ENCODE results near the gene GLDC. TPM values are rescaled to one million over a fixed set of nuclear protein-coding genes. Genes with fewer than 3 reads are reported as not detected.
"Not testable (repeated sequence)": the region's sequence is repeated elsewhere in the genome, so short reads cannot be mapped to it uniquely, and the experiment has no call there.

Gene GLDC
- total and polyA plus RNA-seq, 9 donors, result 0.27 to 2.1 (median 0.64) TPM

GRCh38 chr9:6557883-6558616 is 87.5 kb downstream of the GLDC start:
- H3K4me3 ChIP-seq (ENCODE audit: low read length), result no peak overlapping the region
- H3K4me1 ChIP-seq (ENCODE audit: control insufficient read depth, insufficient read depth, low read length), result peaks cover 6% of the 10 kb centered on the region
- no peak for DNase-seq
- H3K36me3 ChIP-seq (ENCODE audit: control insufficient read depth, insufficient read depth, low read length), result no peaks in the 10 kb centered on the region
- 77% methylated on average over 2 of the region's 9 CpGs for WGBS (ENCODE audit: insufficient coverage)
- H3K27ac ChIP-seq (ENCODE audit: low read length), result no peak overlapping the region
- no peaks in the 10 kb centered on the region for H3K27me3 ChIP-seq (ENCODE audit: control insufficient read depth, insufficient read depth, low read length)
- no peaks in the 10 kb centered on the region for H3K9me3 ChIP-seq (replicated peaks; ENCODE audit: control insufficient read depth, low read depth, low read length)

- no CpG with 5 or more reads among the region's 1 CpG for WGBS (ENCODE audit: insufficient coverage)
- Histone ChIP-seq H3K9me3 (replicated peaks; ENCODE audit: control insufficient read depth, low read depth, low read length) (no peaks in the 10 kb centered on the region), H3K36me3 (ENCODE audit: control insufficient read depth, insufficient read depth, low read length) (no peaks in the 10 kb centered on the region), H3K4me3 (ENCODE audit: low read length) (no peak overlapping the region), H3K27ac (ENCODE audit: low read length) (peak overlapping the region; percentile 42), H3K4me1 (ENCODE audit: control insufficient read depth, insufficient read depth, low read length) (peaks cover 21% of the 10 kb centered on the region), H3K27me3 (ENCODE audit: control insufficient read depth, insufficient read depth, low read length) (no peaks in the 10 kb centered on the region)
- DNase-seq, result peak; percentile 83
These were observed 91.7 kb downstream of the GLDC start for GRCh38 chr9:6553866-6554265.

DNA sequence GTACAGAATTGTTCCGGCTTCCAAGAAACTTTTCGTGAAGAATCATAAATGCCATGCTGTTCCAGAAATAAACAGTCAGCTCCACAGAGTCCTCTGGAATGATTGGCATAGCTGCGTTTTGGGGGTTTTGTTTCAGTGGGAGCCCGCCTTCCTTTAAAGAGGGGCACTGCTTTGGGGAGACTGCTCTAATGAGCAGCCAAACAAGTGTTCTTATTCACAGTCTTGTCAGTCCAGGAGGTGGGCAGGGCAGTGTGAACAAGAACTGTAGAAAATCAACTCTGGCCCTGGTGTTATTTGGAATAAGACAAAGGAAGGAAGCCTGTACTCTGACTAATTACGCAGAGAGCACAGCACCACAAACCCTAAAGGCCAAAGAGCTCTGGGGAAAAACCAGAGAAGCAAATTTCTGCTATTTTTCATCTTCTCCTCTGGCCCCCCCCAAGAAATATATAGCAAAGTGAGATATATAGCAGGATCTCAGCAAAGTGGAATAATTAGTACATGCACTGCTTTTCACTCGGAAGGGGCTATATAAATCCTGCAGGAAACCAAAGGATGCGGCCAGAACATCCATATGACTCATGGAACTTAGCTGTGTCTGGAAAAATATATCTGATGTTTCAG is 92.9 kb downstream of the GLDC start:
- 38% methylated on average over 4 of the region's 7 CpGs for WGBS (ENCODE audit: insufficient coverage)

GRCh38 chr9:6552033-6552432 is 93.5 kb downstream of the GLDC start:
- Histone ChIP-seq H3K4me1 (ENCODE audit: control insufficient read depth, insufficient read depth, low read length) (peaks cover 21% of the 10 kb centered on the region), H3K27ac (ENCODE audit: low read length) (peak overlapping the region; percentile 8), H3K27me3 (ENCODE audit: control insufficient read depth, insufficient read depth, low read length) (no peaks in the 10 kb centered on the region), H3K4me3 (ENCODE audit: low read length) (no peak overlapping the region), H3K9me3 (replicated peaks; ENCODE audit: control insufficient read depth, low read depth, low read length) (no peaks in the 10 kb centered on the region), H3K36me3 (ENCODE audit: control insufficient read depth, insufficient read depth, low read length) (no peaks in the 10 kb centered on the region)
- DNase-seq, result peak; percentile 57
- 30% methylated on average over 3 of the region's 3 CpGs for WGBS (ENCODE audit: insufficient coverage)

More for the DNA sequence above, 92.9 kb downstream of the GLDC start:
- peaks cover 21% of the 10 kb centered on the region for H3K4me1 ChIP-seq (ENCODE audit: control insufficient read depth, insufficient read depth, low read length)
- peak overlapping the region; percentile 8 for H3K27ac ChIP-seq (ENCODE audit: low read length)
- H3K9me3 ChIP-seq (replicated peaks; ENCODE audit: control insufficient read depth, low read depth, low read length), result no peaks in the 10 kb centered on the region
- peak; percentile 72 for DNase-seq
- no peaks in the 10 kb centered on the region for H3K27me3 ChIP-seq (ENCODE audit: control insufficient read depth, insufficient read depth, low read length)
- no peaks in the 10 kb centered on the region for H3K36me3 ChIP-seq (ENCODE audit: control insufficient read depth, insufficient read depth, low read length)
- H3K4me3 ChIP-seq (ENCODE audit: low read length), result no peak overlapping the region

DNA sequence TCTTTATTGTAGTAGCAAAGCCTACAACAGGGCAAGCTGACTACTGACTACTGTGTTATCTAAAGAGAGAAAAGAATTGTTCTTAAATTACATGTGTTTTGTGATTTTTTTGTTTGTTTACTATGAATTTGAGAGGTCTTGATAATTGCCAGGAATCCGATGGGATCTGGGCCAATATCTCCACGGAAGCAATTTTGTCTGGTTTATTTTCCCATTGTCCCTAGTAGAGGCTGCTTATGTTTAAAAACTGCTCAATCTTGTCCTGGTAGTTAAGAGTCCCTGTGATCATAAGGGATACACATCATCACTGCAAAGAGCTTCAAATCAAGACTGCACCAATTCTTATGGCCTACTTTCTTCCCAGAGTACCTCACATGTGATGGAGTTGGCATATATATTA is 94.4 kb downstream of the GLDC start:
- no peak for DNase-seq
- H3K4me3 ChIP-seq (ENCODE audit: low read length), result no peak overlapping the region
- no peaks in the 10 kb centered on the region for H3K36me3 ChIP-seq (ENCODE audit: control insufficient read depth, insufficient read depth, low read length)
- no peaks in the 10 kb centered on the region for H3K9me3 ChIP-seq (replicated peaks; ENCODE audit: control insufficient read depth, low read depth, low read length)
- WGBS (ENCODE audit: insufficient coverage), result 28% methylated on average over 2 of the region's 2 CpGs
- H3K27me3 ChIP-seq (ENCODE audit: control insufficient read depth, insufficient read depth, low read length), result no peaks in the 10 kb centered on the region
- no peak overlapping the region for H3K27ac ChIP-seq (ENCODE audit: low read length)
- H3K4me1 ChIP-seq (ENCODE audit: control insufficient read depth, insufficient read depth, low read length), result peaks cover 21% of the 10 kb centered on the region

- no peaks in the 10 kb centered on the region for H3K27me3 ChIP-seq (ENCODE audit: control insufficient read depth, insufficient read depth, low read length)
- H3K27ac ChIP-seq (ENCODE audit: low read length), result no peak overlapping the region
- no peaks in the 10 kb centered on the region for H3K36me3 ChIP-seq (ENCODE audit: control insufficient read depth, insufficient read depth, low read length)
- H3K4me3 ChIP-seq (ENCODE audit: low read length), result no peak overlapping the region
- H3K9me3 ChIP-seq (replicated peaks; ENCODE audit: control insufficient read depth, low read depth, low read length), result no peaks in the 10 kb centered on the region
- 33% methylated on average over 2 of the region's 8 CpGs for WGBS (ENCODE audit: insufficient coverage)
- peaks cover 21% of the 10 kb centered on the region for H3K4me1 ChIP-seq (ENCODE audit: control insufficient read depth, insufficient read depth, low read length)
- DNase-seq, result no peak
These were observed 96.3 kb downstream of the GLDC start for GRCh38 chr9:6549106-6549800.

- DNase-seq, result no peak
- Histone ChIP-seq H3K27me3 (ENCODE audit: control insufficient read depth, insufficient read depth, low read length) (no peaks in the 10 kb centered on the region), H3K9me3 (replicated peaks; ENCODE audit: control insufficient read depth, low read depth, low read length) (no peaks in the 10 kb centered on the region), H3K4me1 (ENCODE audit: control insufficient read depth, insufficient read depth, low read length) (no peaks in the 10 kb centered on the region), H3K36me3 (ENCODE audit: control insufficient read depth, insufficient read depth, low read length) (no peaks in the 10 kb centered on the region), H3K27ac (ENCODE audit: low read length) (no peak overlapping the region), H3K4me3 (ENCODE audit: low read length) (no peak overlapping the region)
- 100% methylated on average over 1 of the region's 8 CpGs for WGBS (ENCODE audit: insufficient coverage)
These were observed 100.4 kb downstream of the GLDC start for GRCh38 chr9:6545017-6545691.

GRCh38 chr9:6543204-6543603 is 102.3 kb downstream of the GLDC start:
- WGBS (ENCODE audit: insufficient coverage), result 43% methylated on average over 3 of the region's 6 CpGs
- no peak for DNase-seq
- Histone ChIP-seq H3K27me3 (ENCODE audit: control insufficient read depth, insufficient read depth, low read length) (no peaks in the 10 kb centered on the region), H3K36me3 (ENCODE audit: control insufficient read depth, insufficient read depth, low read length) (no peaks in the 10 kb centered on the region), H3K4me3 (ENCODE audit: low read length) (no peak overlapping the region), H3K9me3 (replicated peaks; ENCODE audit: control insufficient read depth, low read depth, low read length) (no peaks in the 10 kb centered on the region), H3K27ac (ENCODE audit: low read length) (no peak overlapping the region), H3K4me1 (ENCODE audit: control insufficient read depth, insufficient read depth, low read length) (no peaks in the 10 kb centered on the region)

DNA sequence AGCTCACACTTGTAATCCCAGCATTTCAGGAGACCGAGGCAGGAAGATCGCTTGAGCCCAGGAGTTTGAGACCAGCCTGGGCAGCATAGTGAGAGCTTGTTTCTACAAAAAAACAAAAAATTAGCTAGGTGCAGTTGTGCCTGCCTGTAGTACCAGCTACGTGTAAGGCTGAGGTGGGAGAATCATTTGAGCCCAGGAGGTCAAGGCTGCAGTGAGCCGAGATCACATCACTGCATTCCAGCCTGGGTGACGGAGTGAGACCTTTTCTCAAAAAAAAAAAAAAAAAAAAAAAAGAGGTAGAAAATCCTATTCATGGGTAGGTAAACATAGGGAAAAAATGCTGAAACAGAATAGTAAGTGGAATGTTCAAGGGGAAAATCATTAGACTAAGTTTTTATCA is 102.9 kb downstream of the GLDC start:
- H3K9me3 ChIP-seq (replicated peaks; ENCODE audit: control insufficient read depth, low read depth, low read length); DNase-seq; H3K27me3 ChIP-seq (ENCODE audit: control insufficient read depth, insufficient read depth, low read length); H3K4me1 ChIP-seq (ENCODE audit: control insufficient read depth, insufficient read depth, low read length); H3K27ac ChIP-seq (ENCODE audit: low read length); H3K36me3 ChIP-seq (ENCODE audit: control insufficient read depth, insufficient read depth, low read length); H3K4me3 ChIP-seq (ENCODE audit: low read length): not testable (repeated sequence)
- 80% methylated on average over 2 of the region's 5 CpGs for WGBS (ENCODE audit: insufficient coverage)

- Histone ChIP-seq H3K27me3 (ENCODE audit: control insufficient read depth, insufficient read depth, low read length) (no peaks in the 10 kb centered on the region), H3K4me3 (ENCODE audit: low read length) (no peak overlapping the region), H3K9me3 (replicated peaks; ENCODE audit: control insufficient read depth, low read depth, low read length) (no peaks in the 10 kb centered on the region), H3K4me1 (ENCODE audit: control insufficient read depth, insufficient read depth, low read length) (no peaks in the 10 kb centered on the region), H3K36me3 (ENCODE audit: control insufficient read depth, insufficient read depth, low read length) (no peaks in the 10 kb centered on the region), H3K27ac (ENCODE audit: low read length) (no peak overlapping the region)
- no CpG with 5 or more reads among the region's 3 CpGs for WGBS (ENCODE audit: insufficient coverage)
- DNase-seq, result peak; percentile 68
These were observed 106.9 kb downstream of the GLDC start for GRCh38 chr9:6538666-6539071.

All from muscle of leg (tissue), 11 donors.